Heart left ventricle (tissue), 16 donors: ENCODE results near the gene SLC25A29. TPM values are rescaled to one million over a fixed set of nuclear protein-coding genes. Genes with fewer than 3 reads are reported as not detected.

Source experiments
- ATAC-seq, 4 donors: fragments of 200-7000 bp; cut with Tn5 transposase; one replicate each; pipeline ENCODE4 v1.9.1; 2020 to 2022; ENCODE audit warnings: moderate library complexity in 4 of 4, mild to moderate bottlenecking in 3 of 4, moderate number of reproducible peaks in 1 of 4
- DNase-seq, 5 donors: peaks; one replicate each; pipeline ENCODE4 v3.0.0-alpha.2; 2020
- H3K27ac ChIP-seq, 12 donors: fragments of 200-600 bp; sonication (generic) in 4 of 12; one replicate each; pipeline versions ENCODE4 v1.5.0 to v1.8.0; 2016 to 2022; ENCODE audit warnings: mild to moderate bottlenecking in 2 of 12
- H3K27me3 ChIP-seq, 9 donors: fragments of 200-600 bp; sonication (generic) in 2 of 9; one replicate each; pipeline versions ENCODE4 v1.5.1 to v1.8.0; 2016 to 2022; ENCODE audit warnings: mild to moderate bottlenecking in 3 of 9
- H3K36me3 ChIP-seq, 9 donors: fragments of 200-600 bp; sonication (generic) in 2 of 9; one replicate each; pipeline versions ENCODE4 v1.5.0 to v1.8.0; 2018 to 2022; ENCODE audit warnings: mild to moderate bottlenecking in 2 of 9
- H3K4me1 ChIP-seq, 12 donors: fragments of 200-600 bp; sonication (generic) in 4 of 12; one replicate each; pipeline versions ENCODE4 v1.5.0 to v1.8.0; 2016 to 2022; ENCODE audit warnings: mild to moderate bottlenecking in 3 of 12
- H3K4me3 ChIP-seq, 12 donors: fragments of 200-600 bp; sonication (generic) in 4 of 12; one replicate each; pipeline versions ENCODE4 v1.5.0 to v1.8.0; 2017 to 2022; ENCODE audit warnings: mild to moderate bottlenecking in 9 of 12, moderate library complexity in 4 of 12
- H3K9me3 ChIP-seq, 12 donors: fragments of 200-600 bp; sonication (generic) in 4 of 12; one replicate each; pipeline versions ENCODE4 v1.5.0 to v1.8.0; 2016 to 2022; ENCODE audit warnings: mild to moderate bottlenecking in 1 of 12
- POLR2A ChIP-seq, 2 donors: fragments of 450-650 bp; IDR thresholded peaks; one replicate each; pipeline ENCODE4 v1.6.1; 2017; ENCODE audit warnings: antibody characterized with exemption in 2 of 2, mild to moderate bottlenecking in 2 of 2, moderate library complexity in 2 of 2
- WGBS, 4 donors: extraction: QIAGEN DNeasy Blood & Tissue Kit in 2 of 4; methylation state at CpG; one replicate each; pipeline versions ENCODE4 v1.1.5 to v1.1.7; 2013 to 2018; 5-methylcytosine and 5-hydroxymethylcytosine counted together
- intact Hi-C, 10 donors: fragments of 100-400 bp; cut with DNase I; formaldehyde crosslinking; loops; one replicate each; pipeline versions ENCODE4 v1.11.1 to v1.14.2; 2022
- polyA plus RNA-seq, 2 donors: library from polyadenylated mRNA; stranded (reverse); fragments of 200-250 nt; gene quantifications; one replicate each; pipeline ENCODE4 v1.2.3, GENCODE V29; 2013
- total RNA-seq, 9 donors: library from RNA; depleted of rRNA in 2 of 9; stranded (reverse); fragments of >200 nt in 2 of 9; fragmentation: NEBNext Ultra II Directional in 3 of 9; extraction: Animal tissue kit (Norgen Biotek cat#: 25700) in 3 of 9; gene quantifications; one replicate each; pipeline versions ENCODE4 v1.1.0 to v1.2.4, GENCODE V29; 2016 to 2023
- TF ChIP-seq, protein P1 (sequence below), 12 donors: fragments of 200-600 bp; sonication (generic) in 4 of 12; IDR thresholded peaks; one replicate each; pipeline versions ENCODE4 v1.5.0 to v1.8.0; 2018 to 2022; ENCODE audit warnings: antibody characterized with exemption in 12 of 12, mild to moderate bottlenecking in 5 of 12
- donor health status: ischemic (EF 13 %, LVEDD 7.1; RV severe dilation, severe dysfunction).
- donor health status: healthy with polysubstance abuse.
- donor health status: DM: no; HTN: yes; CAD: no.
- donor health status: DM: no; HTN: no; CAD: no.
- donor health status: ischemic (EF 25% LVEDD 6.9; RV normal size, moderate dysfunction).
- donor health status: ischemic (EF 25% LVEDD 5.7; RV mildly dilated, moderate dysfunction).
- donor health status: healthy.
- donor health status: DM: yes; HTN: yes; CAD: no.
- donor health status: ischemic (EF 35%, LVEDD 5.7; RV mildly dilated, moderate dysfunction).
- donor health status: nonischemic (EF 11% LVEDD 7.7; RV severe dilation, severe dysfunction).
- donor health status: DM: yes; HTN: yes; CAD: no.
- donor health status: PGD.
- donor health status: ischemic (EF 29% LVEDD 5.4; RV normal size, mild dysfunction).
- donor health status: nonischemic (EF 23%, LVEDD 6.1; RV moderate dilation, normal function).

SLC25A29 gene
- total and polyA plus RNA-seq, 11 donors = 10.2 to 34.2 (median 21.7) TPM

DNA sequence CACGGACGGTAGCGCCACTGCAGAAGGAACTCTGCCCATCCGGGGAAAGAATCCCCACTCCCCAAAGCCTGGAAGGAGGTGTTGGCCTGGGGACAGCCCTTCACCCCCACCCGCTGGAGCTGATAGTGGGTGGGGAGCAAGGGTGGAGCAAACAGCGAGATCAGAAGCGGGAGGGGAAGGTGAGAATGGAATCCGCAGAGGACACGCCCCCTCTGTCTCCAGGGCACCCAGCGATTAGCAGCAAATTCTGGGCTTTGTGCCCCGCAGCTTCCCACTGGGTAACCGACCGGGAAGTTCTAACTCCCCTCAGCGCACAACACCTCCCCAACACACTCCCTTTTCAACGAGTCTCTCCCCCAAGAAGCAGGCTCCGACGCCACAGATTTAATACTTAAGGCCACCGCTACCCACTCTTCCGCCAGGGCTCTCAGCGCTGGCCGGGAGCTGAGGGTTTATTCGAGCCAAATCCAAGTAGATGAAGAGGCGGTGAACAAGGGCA, 1.4 kb downstream of the SLC25A29 start:
- DNase-seq (peak in 3 of 5 donors; percentile 54 to 74 (median 74)), ATAC-seq (peak in 3 of 4 donors; percentile 2 to 36 (median 8))
- H3K27me3 ChIP-seq = no peaks in the 10 kb centered on the region
- H3K4me3 ChIP-seq = peak overlapping the region; percentile 59 to 99 (median 88)
- H3K4me1 ChIP-seq = peaks cover 0 to 58% (median 26%) of the 10 kb centered on the region in 12 donors
- no peaks in the 10 kb centered on the region for H3K36me3 ChIP-seq
- peak overlapping the region; percentile 0 to 95 (median 88) for H3K27ac ChIP-seq
- TF ChIP-seq POLR2A (IDR thresholded peaks at IDR 0.05) = no peak
- TF ChIP-seq, protein P1, sequence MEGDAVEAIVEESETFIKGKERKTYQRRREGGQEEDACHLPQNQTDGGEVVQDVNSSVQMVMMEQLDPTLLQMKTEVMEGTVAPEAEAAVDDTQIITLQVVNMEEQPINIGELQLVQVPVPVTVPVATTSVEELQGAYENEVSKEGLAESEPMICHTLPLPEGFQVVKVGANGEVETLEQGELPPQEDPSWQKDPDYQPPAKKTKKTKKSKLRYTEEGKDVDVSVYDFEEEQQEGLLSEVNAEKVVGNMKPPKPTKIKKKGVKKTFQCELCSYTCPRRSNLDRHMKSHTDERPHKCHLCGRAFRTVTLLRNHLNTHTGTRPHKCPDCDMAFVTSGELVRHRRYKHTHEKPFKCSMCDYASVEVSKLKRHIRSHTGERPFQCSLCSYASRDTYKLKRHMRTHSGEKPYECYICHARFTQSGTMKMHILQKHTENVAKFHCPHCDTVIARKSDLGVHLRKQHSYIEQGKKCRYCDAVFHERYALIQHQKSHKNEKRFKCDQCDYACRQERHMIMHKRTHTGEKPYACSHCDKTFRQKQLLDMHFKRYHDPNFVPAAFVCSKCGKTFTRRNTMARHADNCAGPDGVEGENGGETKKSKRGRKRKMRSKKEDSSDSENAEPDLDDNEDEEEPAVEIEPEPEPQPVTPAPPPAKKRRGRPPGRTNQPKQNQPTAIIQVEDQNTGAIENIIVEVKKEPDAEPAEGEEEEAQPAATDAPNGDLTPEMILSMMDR (IDR thresholded peaks at IDR 0.05) = no peak
- no peaks in the 10 kb centered on the region for H3K9me3 ChIP-seq
- intact Hi-C loops = loop anchor here in 8 of 10 donors (5.0 kb wide), 3 partner anchors 63 to 72 kb away; partner anchors contain the start of gene WDR25 (in 5 of the 8)
- 7 to 12% (median 10%) methylated on average over 16 to 23 of the region's 23 CpGs for WGBS, 4 donors

DNA sequence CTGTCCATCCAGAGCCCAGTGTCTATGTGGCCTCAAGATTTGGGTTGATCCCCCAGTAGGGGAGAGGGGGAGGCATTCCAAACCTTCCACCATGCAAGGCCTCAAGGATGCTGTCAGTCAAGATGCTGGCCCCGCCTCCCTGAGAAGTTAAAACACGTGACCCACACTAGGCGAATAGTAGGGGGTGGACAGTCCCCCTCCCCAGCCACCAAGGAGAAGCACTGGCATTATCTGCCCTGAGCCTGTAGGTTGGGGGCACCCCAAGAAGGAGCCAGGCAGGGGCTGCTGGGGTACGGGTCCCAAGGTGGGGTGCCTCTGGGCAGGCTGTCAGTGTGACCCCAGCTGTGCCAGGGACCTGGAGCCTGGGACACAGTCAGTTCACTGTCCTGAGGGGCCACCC, 2.3 kb downstream of the SLC25A29 start:
- Histone ChIP-seq H3K4me3 (peak overlapping the region in 1 of 12 donors; percentile 98), H3K4me1 (peaks cover 0 to 53% (median 24%) of the 10 kb centered on the region in 12 donors), H3K36me3 (peaks cover 0 to under 1% (median 0%) of the 10 kb centered on the region in 9 donors), H3K27me3 (no peaks in the 10 kb centered on the region), H3K27ac (no peak overlapping the region), H3K9me3 (no peaks in the 10 kb centered on the region)
- WGBS, 4 donors = 63 to 100% (median 68%) methylated on average over 1 to 4 of the region's 4 CpGs
- no peak for DNase-seq
- no peak for ATAC-seq
- no peak for TF ChIP-seq POLR2A (IDR thresholded peaks at IDR 0.05)
- intact Hi-C loops = no loop called here

DNA sequence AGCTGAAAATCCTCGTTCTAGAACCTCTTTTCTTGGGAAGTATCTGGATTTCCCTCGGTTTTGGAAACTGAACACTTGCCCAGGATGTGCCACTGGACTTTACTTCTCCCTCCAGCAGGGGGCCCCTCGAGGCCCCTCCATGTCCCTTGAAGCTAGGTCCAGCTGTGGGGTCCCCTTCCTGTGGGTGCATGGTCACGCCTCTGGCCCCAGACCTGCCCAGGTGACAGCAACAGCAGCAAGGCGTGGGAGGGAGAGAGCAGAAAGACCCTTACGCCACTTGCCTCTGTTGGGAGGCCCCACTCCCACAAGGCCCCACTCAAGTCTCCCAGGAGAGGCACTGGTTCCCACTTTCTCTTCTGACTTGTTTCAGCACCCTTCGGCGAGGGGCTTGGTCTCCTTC, 3.1 kb downstream of the SLC25A29 start:
- H3K27me3 ChIP-seq = no peaks in the 10 kb centered on the region
- no peak overlapping the region for H3K4me3 ChIP-seq
- ATAC-seq (no peak), DNase-seq (no peak)
- intact Hi-C loops = no loop called here
- peaks cover 0 to 52% (median 27%) of the 10 kb centered on the region in 12 donors for H3K4me1 ChIP-seq
- peaks cover 0 to 6% (median 0%) of the 10 kb centered on the region in 9 donors for H3K36me3 ChIP-seq
- H3K9me3 ChIP-seq = no peaks in the 10 kb centered on the region
- H3K27ac ChIP-seq = no peak overlapping the region
- WGBS, 4 donors = 64 to 74% (median 72%) methylated on average over 8 of the region's 8 CpGs
- TF ChIP-seq, protein P1 (IDR thresholded peaks at IDR 0.05) = peak; percentile 21 to 63 (median 52)
- TF ChIP-seq POLR2A (IDR thresholded peaks at IDR 0.05) = no peak

DNA sequence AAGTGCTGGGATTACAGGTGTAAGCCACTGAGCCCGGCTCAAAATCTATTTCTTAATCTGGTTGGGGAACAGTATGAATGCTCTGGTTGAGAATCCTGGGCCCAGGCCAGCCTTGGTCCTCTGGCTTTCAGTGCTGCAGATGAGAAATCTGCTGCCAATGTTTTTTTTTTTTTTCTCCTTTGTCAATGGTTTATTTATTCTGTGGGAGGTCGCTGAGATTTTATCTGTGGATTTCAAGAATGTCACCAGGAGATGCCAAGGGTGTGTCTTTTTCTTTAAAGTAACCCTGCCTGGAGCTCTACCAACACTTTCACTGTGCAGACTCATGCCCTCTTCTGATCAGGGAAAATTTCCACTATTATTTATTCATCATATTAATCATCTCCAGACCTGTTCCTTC, 3.6 kb downstream of the SLC25A29 start:
- H3K9me3 ChIP-seq = no peaks in the 10 kb centered on the region
- WGBS, 4 donors = 27 to 43% (median 37%) methylated on average over 2 of the region's 2 CpGs
- DNase-seq = peak in 2 of 5 donors; percentile 8 to 57
- peaks cover 0 to 52% (median 31%) of the 10 kb centered on the region in 12 donors for H3K4me1 ChIP-seq
- H3K27me3 ChIP-seq = no peaks in the 10 kb centered on the region
- H3K27ac ChIP-seq = no peak overlapping the region
- peaks cover 0 to 6% (median 0%) of the 10 kb centered on the region in 9 donors for H3K36me3 ChIP-seq
- TF ChIP-seq, protein P1 (IDR thresholded peaks at IDR 0.05) = no peak
- TF ChIP-seq POLR2A (IDR thresholded peaks at IDR 0.05) = no peak
- no peak overlapping the region for H3K4me3 ChIP-seq
- no peak for ATAC-seq
- intact Hi-C loops = no loop called here

DNA sequence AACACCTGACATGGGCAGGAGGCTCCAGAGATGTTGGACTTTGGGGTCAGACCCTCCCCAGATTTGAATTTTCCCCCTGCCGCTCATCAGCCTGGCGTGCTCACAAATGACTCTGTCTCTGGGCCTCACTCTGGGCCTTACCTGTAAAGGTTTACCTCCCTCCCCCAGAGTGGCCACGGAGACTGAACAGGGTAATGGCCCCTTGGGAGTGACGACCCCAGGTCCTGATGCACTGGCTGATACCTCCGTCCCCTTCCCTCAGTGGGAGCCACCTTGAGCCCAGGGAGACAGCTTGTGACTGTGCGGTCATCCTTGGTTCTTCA, 7.0 kb downstream of the SLC25A29 start:
- Histone ChIP-seq H3K36me3 (peaks cover 0 to 6% (median 0%) of the 10 kb centered on the region in 9 donors), H3K4me1 (peaks cover 0 to 51% (median 28%) of the 10 kb centered on the region in 12 donors), H3K4me3 (no peak overlapping the region), H3K27me3 (no peaks in the 10 kb centered on the region), H3K9me3 (no peaks in the 10 kb centered on the region), H3K27ac (no peak overlapping the region)
- DNase-seq (peak in 2 of 5 donors; percentile 9 to 12), ATAC-seq (no peak)
- TF ChIP-seq, protein P1 (IDR thresholded peaks at IDR 0.05) = no peak
- no peak for TF ChIP-seq POLR2A (IDR thresholded peaks at IDR 0.05)
- 92 to 96% (median 94%) methylated on average over 4 to 6 of the region's 6 CpGs for WGBS, 4 donors
- intact Hi-C loops = no loop called here
